Hematopoietic multipotent progenitor cell treated with erythropoietin and hydrocortisone succinate and interleukin-3 and kit ligand, for 4 days (in vitro differentiated cells): ENCODE measurements around the gene NOC2L.
"Not testable (repeated sequence)": the region's sequence is repeated elsewhere in the genome, so short reads cannot be mapped to it uniquely, and the experiment has no call there.

Experiments used
- DNase-seq: peaks from one replicate; pipeline ENCODE4 v3.0.0-alpha.2; 2015

Gene NOC2L

DNA sequence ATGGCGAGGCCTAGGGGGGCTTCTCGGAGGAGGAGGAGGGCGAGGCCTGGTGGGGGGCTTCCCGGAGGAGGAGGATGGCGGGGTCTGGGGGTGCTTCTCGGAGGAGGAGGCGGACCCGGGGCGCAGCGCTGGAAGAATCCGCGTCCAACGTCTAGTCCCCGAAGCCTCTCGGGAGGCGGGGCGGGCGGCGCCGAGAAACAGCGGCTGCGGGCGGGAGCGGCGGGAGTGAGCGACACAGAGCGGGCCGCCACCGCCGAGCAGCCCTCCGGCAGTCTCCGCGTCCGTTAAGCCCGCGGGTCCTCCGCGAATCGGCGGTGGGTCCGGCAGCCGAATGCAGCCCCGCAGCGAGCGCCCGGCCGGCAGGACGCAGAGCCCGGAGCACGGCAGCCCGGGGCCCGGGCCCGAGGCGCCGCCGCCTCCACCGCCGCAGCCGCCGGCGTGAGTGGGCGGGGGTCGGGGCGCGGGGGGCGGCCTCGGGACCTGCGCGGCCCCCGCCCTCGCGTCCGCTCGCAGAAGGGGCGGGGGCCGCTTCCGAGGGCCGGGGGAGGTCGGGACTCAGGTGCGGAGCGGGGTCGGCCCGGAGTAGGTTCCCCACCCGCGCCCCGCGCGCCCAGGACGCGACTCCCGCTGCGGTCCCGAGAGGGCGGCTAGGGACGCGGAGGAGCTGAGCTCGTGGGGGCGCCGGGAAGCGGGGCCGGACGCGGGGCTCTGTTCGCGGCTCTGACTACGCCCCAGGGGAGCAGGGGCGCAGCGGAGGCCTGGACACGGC lies 1.5 kb upstream of the NOC2L start, which contains the start of gene KLHL17:
Gene KLHL17 (plus strand): TSS at position 222 of the 769 bp plus-strand sequence. CDS start 110 bp downstream, at position 332.
- DNase-seq, result peak; percentile 86

DNA sequence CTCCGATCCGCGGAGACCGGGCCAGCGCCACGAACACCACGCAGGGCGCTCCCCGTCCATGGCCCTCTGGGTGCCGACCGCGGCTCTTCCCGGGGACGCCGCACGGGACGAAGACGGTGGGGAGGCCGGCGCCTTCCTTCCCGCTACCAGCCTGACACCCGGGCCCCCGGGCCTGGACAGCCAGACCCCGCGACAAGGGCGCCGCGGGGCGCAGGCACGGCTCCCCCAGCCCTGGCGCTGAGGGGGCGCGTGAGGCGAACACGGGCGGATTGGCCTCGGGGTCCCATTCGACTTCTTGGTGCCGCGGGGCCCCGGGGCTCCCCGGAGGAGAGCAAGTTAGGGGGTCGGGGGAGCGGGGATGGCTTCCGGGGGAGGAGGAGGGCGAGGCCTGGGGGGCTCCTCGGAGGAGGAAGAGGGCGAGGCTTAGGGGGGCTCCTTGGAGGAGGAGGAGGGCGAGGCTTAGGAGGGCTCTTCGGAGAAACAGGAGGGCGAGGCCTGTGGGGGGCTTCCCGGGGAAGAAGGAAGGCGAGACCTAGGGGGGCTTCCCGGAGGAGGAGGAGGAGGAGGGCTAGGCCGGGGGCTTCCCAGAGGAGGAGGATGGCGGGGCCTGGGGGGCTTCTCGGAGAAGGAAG lies 791 bp upstream of the NOC2L start:
- no peak for DNase-seq

DNA sequence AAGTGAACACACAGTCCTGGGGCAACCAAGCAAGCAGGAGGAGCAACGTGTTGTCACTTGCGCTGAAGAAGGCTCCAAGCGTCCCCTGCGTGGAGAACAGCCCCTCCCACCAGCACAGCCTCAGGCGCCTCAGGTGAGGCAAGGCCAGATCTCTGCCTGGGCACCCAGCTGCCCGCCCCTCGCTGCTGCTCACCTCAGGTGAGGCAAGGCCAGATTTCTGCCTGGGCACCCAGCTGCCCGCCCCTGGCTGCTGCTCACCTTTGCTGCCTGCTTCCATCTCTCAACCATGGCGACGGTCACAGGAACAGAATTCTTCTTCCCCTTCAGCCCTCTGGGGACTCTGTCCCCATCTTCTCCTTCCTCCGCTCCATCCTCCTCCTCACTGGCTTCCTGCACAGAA lies 2.4 kb downstream of the NOC2L start:
- DNase-seq, result no peak

DNA sequence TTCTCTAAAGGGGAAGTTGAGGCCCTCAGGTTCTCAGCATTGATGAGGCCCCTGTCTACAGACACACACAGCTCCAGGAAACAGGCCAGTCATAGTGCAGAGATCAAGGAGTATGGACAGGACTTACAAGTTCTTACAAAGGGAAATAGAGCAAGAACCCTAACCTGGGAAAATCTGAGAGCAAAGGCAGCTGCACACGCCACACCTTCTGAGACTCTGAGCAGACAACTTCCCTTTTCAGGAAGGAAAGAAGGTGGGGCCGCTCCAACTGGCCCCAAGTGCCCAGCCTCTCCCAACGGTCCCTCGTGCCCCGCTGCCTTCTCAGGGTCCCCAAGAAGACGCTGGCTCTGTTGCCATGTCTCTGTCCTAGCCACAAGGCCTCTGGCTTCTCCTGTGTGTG lies 3.6 kb downstream of the NOC2L start:
- peak; percentile 40 for DNase-seq

DNA sequence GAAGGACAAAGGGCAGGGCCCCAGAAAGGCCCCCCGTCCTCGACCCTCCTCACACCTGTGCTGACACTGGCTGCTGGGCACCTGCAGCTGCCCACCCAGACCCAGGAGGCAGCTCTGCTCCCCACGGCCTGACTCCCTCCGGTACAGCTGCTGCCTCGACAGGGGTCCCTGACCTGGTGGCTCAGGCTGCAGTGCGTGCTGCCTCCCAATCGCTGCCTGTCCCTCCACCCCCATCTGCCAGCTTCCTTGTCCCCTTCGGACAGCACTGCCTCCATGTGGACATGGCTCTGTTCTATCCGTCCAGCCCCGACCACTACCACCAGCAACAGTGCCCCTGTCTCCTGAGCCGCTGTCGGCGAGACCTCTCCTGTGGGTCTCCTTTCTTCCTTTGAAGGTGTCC lies 4.1 kb downstream of the NOC2L start:
- DNase-seq, result no peak

DNA sequence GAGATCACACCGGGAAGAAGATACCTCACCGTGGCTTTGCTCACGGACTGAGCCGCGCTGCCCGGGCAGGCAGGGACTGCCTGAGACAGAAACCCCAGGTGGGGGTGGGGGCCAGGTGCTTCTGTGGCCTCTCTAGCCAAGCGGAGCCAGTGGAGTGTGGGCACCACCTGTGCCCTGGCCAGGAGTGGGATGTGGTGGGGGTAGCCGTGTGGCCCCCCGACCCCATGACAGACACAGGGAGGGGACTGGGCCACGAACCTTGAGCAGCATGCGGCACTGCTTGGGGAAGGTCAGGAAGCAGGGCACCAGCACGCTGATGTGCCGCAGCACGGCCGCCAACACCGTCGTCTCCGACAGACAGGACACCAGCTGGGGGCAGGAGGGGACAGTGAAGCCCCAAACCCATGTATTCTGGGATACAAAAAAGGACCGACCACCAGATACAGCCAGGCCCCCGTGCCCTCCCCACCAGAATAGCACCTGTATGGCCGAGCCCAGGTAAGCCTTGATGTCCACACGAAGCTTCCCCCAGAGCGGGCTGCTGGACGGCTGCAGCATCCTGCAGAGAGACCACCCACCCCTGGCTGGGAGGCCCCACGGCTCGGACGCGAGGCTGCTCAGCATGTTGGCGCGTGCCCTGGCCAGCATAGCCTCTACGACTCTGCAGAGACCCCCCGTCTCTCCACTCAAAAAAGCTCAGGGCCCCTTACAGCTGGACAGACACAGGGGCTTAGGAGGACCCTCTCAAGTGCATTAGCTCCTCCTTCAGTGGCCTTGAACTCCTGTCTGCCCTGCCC lies 5.3 kb downstream of the NOC2L start:
- no peak for DNase-seq

DNA sequence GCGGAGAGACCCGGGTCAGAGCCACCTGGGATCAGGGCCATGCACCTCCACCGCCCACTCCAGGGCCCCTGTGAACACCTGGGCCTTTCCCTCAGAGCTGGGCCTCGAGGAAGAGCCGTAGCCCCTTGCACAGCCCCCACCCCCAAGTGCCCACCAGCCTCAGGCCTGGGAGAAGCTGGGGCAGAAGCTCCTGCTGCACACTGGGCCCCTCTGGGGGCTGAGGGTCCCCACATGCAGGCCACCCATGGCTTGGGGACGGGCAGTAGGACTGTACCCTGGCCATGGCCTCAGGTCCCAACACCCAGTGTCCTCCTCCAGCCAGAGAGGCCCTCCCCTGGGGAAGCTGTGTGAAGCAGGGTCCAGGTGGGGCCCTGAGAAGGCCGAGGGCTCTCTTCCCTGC lies 6.5 kb downstream of the NOC2L start:
- DNase-seq, result no peak

DNA sequence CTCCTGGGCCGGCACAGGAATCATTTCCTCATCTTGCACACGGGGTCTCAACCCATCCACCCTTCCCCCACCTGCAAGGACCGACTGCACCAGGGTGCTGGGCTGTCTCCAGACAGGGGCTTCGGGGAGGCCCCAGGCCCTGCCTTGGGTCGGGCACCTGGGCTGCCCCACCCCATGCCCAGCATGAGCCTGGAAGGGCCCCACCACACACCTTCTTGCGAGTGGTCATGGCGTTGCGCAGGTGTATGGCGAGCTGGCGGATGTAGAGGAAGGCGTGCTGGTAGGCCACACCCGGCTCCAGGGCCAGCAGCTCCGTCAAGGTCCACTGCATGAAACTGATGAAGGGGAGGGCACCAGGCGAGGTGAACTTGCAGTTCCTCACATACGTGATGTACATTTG lies 6.9 kb downstream of the NOC2L start:
- no peak for DNase-seq

DNA sequence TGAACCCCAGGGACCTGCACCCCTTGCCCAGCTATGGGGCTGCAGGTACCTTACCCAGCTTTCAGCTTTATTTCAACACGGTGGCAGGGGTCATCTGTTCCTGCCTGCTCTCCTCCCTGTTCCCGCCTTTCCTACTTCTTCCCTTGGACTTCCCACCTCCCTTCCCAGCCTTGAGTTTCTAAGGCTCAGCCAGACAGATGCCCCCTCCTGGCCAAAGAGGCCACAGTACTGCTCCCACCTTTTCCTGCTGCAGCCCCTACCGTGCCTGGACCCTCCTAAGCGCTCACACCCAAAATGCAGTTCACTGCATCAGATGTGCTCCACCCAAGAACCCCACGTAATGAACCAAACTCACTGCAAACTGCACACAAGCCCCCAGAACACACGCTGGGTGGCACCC lies 7.7 kb downstream of the NOC2L start:
- no peak for DNase-seq

DNA sequence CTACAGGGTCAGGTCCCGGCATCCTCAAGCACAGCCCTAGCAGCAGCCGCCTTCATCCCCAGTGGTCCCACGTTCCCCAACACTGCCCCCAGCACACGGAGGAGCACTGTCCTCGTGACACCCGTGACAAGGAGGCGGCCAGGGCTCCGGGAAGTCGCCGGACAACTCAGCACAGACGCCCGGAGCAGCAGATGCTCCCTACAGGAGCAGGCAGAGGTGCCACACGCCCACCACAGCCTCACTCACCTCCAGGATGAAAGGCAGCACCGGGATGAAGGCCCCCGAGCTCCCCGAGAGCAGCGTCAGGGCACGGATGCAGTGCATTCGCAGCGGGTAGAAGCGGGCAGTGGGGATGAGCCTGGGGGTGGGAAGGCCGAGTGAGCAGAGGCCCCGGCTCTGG lies 8.2 kb downstream of the NOC2L start:
- DNase-seq, result no peak

DNA sequence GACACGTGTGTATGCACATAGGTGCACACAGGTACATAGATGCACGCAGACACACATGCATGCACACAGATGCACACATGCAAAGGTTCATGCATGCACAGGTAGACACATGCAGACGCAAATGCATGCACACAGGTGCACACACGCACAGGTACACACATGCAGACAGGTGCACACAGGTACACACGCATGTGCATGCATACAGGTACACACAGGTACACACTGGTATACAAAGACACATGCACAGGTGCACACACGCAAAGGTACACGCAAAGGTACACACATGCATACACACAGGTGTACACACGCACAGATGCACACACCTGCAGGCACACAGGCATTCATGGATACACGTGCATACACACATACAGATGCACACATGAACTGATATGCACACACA lies 8.8 kb downstream of the NOC2L start:
- DNase-seq, result no peak

DNA sequence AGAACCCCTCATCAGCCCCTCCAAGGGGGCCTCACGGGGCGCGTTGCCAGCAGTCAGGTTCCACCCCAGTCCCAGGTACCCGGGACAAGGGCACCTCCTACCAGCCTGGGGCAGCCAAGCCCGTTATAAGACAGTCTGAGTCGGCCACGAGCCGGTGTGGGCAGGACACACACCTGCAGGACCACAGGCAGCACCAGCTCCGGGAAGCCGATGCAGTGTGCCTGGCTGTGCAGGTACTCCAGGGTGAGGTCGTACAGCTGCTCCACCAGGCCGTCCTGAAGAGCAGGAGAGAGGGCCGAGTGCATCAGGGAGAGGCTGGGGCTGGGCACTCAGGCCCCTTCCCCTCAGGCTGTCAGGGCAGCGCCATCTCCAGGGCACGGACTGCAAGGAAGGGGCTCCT lies 11.1 kb downstream of the NOC2L start:
- DNase-seq, result no peak

DNA sequence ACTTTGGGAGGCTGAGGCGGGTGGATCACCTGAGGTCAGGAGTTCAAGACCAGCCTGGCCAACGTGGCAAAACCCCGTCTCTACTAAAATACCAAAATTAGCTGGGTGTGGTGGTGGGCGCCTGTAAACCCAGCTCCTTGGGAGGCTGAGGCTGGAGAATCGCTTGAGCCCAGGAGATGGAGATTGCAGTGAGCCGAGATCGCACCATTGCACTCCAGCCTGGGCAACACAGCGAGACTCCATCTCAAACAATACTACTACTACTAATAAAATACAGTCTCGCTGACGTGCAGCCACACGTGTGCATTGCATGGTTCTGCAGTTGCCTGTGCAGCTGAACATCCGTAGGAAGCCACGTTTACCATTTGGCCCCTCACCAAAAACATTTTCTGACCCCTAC lies 12.2 kb downstream of the NOC2L start:
- not testable (repeated sequence) for DNase-seq

DNA sequence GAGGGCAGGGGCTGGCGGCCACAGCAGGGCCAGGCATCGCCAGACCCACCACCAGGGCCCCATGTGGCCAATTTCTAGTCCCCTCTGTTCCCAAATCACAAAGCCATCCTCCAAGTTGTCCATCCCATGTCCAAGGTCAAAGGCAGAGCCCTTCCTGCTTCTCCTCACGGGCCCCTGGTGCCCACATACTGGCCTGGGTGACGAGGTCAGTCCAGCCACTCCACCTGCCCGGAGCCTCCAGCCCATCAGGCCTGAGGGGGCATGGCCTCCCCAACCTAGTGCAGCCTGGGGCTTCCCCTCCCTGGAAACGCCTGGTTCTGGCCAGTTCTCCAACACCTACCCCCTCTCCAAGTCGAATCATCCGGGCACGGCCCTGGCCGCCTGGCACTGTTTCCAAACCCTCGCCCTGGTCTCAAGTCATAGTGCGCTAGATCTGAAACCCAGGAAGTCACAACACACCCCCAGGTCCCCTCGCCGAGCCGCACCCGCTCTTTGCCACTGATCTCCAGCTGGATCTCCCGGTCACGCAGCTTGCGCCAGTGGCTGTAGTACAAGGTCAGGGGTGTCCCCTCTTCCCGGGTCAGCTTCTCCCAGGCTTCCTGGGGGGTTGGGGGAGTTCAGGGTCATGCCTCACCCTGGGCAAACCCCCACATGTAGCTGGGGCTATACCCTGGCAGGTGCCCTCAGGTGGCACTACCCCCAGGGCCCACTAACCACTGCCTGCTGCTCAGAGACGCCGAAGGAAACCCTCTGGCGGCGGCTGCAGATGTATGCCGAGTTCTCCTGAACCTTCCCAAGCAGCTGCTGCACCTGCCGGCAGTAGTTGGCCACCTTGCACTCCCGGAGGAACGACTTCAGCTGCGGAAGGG lies 13.1 kb downstream of the NOC2L start:
- no peak for DNase-seq

DNA sequence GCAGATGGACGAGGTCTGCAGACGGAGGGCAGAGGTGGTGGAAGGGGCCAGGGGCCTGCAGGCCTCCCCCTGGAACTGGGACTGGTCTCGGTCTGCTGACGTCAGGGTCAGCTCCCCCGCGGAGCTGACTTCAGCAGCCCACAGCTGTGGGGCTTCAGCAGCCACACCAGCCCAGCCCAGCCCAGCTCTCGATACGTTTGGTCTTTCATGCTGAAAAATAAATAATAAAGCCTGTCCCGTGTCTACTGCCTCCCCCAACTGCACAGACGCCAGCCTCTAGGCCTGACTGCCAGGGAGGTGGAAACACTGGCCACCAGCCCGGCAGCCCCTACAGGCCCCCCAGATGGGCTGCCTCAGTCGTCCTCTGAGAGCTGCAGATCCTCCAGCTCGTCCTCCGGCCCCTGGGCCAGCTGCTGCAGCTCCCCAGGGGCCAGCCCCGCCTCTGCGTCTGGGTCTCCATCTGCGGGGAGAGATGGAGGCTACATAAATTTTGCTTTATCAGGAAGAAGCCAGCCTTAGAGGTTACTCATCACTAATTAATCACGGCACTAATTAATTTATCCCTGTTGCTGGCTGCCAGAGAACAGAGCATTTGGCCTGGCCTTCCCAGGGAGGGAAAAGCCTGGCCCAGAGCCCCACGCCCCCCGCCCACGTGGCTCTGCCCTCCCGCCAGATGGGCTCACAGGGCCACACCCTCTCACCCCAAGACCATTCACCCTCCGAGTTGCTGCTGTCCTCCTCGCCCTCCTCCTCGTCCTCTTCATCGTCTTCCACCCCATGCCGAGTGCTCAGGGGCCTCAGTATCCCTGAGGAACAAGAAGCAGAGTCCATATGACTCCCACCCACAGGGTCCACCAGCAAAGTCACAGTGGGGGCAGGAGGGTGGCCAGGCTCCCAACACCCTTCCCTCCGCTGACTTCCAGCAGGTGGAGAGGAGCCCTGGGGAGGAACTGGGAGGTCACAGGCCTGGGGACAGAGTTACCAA lies 14.4 kb downstream of the NOC2L start:
- DNase-seq, result no peak

DNA sequence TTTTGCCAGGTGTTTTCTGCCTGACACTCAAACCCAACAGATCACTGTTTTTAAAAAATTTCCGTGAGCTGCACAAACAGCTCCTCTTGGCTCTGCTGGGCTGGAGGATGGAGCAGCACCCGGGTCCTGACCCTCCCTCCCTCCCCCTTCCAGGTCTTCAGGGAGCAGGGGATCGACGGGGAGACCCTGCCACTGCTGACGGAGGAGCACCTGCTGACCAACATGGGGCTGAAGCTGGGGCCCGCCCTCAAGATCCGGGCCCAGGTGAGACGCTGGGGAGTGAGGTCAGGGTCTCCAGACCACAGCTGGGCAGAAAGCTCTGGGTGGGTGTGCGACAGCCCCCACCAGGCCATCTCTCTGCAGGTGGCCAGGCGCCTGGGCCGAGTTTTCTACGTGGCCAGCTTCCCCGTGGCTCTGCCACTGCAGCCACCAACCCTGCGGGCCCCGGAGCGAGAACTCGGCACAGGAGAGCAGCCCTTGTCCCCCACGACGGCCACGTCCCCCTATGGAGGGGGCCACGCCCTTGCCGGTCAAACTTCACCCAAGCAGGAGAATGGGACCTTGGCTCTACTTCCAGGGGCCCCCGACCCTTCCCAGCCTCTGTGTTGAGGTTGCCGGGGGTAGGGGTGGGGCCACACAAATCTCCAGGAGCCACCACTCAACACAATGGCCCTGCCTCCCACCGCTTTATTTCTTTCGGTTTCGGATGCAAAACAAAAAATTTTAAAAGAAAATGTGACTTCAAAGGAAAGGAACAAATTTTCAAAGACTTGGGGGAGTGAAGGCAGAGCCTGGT lies 15.3 kb downstream of the NOC2L start:
- no peak for DNase-seq

DNA sequence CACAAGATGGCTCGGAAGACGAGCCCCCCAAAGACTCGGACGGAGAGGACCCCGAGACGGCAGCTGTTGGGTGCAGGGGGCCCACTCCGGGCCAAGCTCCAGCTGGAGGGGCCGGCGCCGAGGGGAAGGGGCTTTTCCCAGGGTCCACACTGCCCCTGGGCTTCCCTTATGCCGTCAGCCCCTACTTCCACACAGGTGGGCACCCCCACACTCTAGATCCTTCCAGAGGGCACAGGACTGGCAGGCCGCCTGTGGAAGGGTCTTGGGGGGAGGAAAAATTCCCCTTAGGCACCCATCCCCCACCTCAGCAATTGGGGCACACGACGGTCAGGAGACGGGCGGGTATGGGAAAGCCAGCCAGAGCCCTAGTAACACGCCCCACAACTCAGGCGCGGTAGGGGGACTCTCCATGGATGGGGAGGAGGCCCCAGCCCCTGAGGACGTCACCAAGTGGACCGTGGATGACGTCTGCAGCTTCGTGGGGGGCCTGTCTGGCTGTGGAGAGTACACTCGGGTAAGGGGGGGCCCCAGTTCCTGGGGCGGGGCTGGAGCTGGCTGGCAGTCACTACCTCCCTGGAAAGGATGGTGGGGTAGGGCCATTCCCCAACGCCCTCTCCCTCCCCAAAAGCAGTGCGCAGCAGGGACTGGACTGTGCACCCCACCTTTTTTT lies 16.1 kb downstream of the NOC2L start:
- no peak for DNase-seq

DNA sequence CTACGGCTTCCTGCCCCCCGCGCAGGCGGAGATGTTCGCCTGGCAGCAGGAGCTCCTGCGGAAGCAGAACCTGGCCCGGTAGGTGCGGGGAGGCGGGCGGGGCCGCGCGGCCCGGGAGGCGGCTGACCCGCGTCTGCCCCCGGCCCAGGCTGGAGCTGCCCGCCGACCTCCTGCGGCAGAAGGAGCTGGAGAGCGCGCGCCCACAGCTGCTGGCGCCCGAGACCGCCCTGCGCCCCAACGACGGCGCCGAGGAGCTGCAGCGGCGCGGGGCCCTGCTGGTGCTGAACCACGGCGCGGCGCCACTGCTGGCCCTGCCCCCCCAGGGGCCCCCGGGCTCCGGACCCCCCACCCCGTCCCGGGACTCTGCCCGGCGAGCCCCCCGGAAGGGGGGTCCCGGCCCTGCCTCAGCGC lies 16.6 kb downstream of the NOC2L start:
- no peak for DNase-seq

DNA sequence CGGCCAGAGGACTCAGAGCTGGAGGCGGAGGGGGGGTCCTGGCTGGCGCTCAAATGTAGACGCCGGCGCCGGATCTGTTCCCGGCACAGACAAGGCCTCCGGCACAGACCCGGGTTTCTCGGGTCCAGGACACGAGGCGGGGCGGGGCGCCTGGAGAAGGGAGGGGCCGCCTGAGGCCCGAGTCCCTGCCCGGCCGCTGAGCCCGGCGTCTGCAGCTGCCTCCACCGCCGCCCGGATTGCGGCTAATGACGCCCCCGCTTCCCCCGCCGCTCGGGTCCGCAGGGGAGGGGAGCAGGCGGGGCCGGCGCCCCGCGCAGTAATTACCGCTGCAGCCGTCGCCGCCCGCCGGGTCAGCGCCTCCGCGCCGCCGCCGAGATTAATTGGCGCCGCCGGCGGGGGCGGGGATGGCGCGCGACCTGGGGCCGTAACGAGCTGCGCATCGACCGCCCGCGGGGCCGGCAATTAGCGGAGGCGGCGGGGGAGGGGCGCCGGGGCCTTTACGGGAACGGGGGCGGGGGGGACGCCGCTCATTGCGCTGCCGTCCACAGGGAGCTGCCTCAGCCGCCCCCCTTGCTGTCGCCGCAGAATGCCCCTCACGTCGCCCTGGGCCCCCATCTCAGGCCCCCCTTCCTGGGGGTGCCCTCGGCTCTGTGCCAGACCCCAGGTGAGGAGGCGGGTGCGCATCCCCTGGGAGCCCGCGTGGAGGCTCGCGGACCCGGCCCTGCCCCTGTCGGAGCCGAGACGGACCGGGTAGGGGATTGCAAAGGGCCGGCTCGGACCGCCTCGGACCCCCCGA lies 17.3 kb downstream of the NOC2L start:
- peak; percentile 64 for DNase-seq
